HFFc6 (cell line): ENCODE results near the gene DISP3. TPM values are rescaled to one million over a fixed set of nuclear protein-coding genes. Genes with fewer than 3 reads are reported as not detected.

ENCODE experiments used
- DNase-seq: peaks from one replicate; pipeline ENCODE4 v3.0.0-alpha.2; 2018
- H3K27ac Mint-ChIP-seq: 2 replicates; pipeline ENCODE4 v1.8.0; 2020; ENCODE audit warnings: mild to moderate bottlenecking, mixed read lengths
- H3K27me3 Mint-ChIP-seq: 2 replicates; pipeline ENCODE4 v1.8.0; 2021; ENCODE audit warnings: mild to moderate bottlenecking, moderate library complexity, mixed read lengths; ENCODE audit not compliant: insufficient read depth
- H3K36me3 Mint-ChIP-seq: 2 replicates; pipeline ENCODE4 v1.8.0; 2021; ENCODE audit warnings: low read depth, mixed read lengths
- H3K4me1 Mint-ChIP-seq: 2 replicates; pipeline ENCODE4 v1.8.0; 2020; ENCODE audit warnings: low read depth, mixed read lengths
- H3K4me3 Mint-ChIP-seq: 2 replicates; pipeline ENCODE4 v1.8.0; 2020; ENCODE audit warnings: mild to moderate bottlenecking, moderate library complexity, mixed read lengths
- H3K9me3 Mint-ChIP-seq: 2 replicates; pipeline ENCODE4 v1.8.0; 2020; ENCODE audit warnings: mild to moderate bottlenecking, mixed read lengths
- CTCF ChIP-seq: fragments of 200-600 bp; sonication (generic); IDR thresholded peaks from 2 replicates; pipeline ENCODE4 v1.5.0; 2021; ENCODE audit warnings: antibody characterized with exemption, mild to moderate bottlenecking
- total RNA-seq, 6 experiments: library from RNA; stranded (reverse); fragmentation: NEBNext Ultra II Directional; extraction: Animal tissue kit (Norgen Biotek cat#: 25700); gene quantifications; 2 replicates in 1 of 6; 3 replicates in 5 of 6; pipeline ENCODE4 v1.2.3, GENCODE V29; 2021

Gene DISP3
- total RNA-seq, 6 experiments from 2014 or later: not detected

- H3K27ac Mint-ChIP-seq: no peak overlapping the region
- DNase-seq: no peak
- no peak overlapping the region for H3K4me3 Mint-ChIP-seq
- H3K36me3 Mint-ChIP-seq: no peaks in the 10 kb centered on the region
- H3K9me3 Mint-ChIP-seq: no peaks in the 10 kb centered on the region
- no peak for TF ChIP-seq CTCF
- no peaks in the 10 kb centered on the region for H3K4me1 Mint-ChIP-seq
- H3K27me3 Mint-ChIP-seq: peaks cover 16% of the 10 kb centered on the region
Observed at GRCh38 chr1:11528611-11529261, 49.8 kb downstream of the DISP3 start.

GRCh38 chr1:11529330-11529729, 50.4 kb downstream of the DISP3 start:
- peaks cover 16% of the 10 kb centered on the region for H3K27me3 Mint-ChIP-seq
- no peaks in the 10 kb centered on the region for H3K4me1 Mint-ChIP-seq
- no peaks in the 10 kb centered on the region for H3K9me3 Mint-ChIP-seq
- TF ChIP-seq CTCF: no peak
- H3K4me3 Mint-ChIP-seq: no peak overlapping the region
- H3K27ac Mint-ChIP-seq: no peak overlapping the region
- DNase-seq: no peak
- no peaks in the 10 kb centered on the region for H3K36me3 Mint-ChIP-seq

- Mint-ChIP-seq H3K4me3 (no peak overlapping the region), H3K36me3 (no peaks in the 10 kb centered on the region), H3K9me3 (no peaks in the 10 kb centered on the region), H3K27ac (no peak overlapping the region), H3K27me3 (peaks cover 16% of the 10 kb centered on the region), H3K4me1 (no peaks in the 10 kb centered on the region)
- no peak for TF ChIP-seq CTCF
- DNase-seq: no peak
Observed at GRCh38 chr1:11529763-11530730, 51.1 kb downstream of the DISP3 start.

GRCh38 chr1:11530731-11531311, 51.9 kb downstream of the DISP3 start:
- Mint-ChIP-seq H3K27ac (no peak overlapping the region), H3K9me3 (no peaks in the 10 kb centered on the region), H3K4me3 (no peak overlapping the region), H3K27me3 (peaks cover 13% of the 10 kb centered on the region), H3K36me3 (no peaks in the 10 kb centered on the region), H3K4me1 (no peaks in the 10 kb centered on the region)
- no peak for DNase-seq
- TF ChIP-seq CTCF: no peak

- no peak for DNase-seq
- H3K9me3 Mint-ChIP-seq: no peaks in the 10 kb centered on the region
- no peak for TF ChIP-seq CTCF
Observed at GRCh38 chr1:11531314-11531870, 52.4 kb downstream of the DISP3 start.

More at GRCh38 chr1:11531314-11531870, 52.4 kb downstream of the DISP3 start:
- no peak overlapping the region for H3K27ac Mint-ChIP-seq
- H3K36me3 Mint-ChIP-seq: no peaks in the 10 kb centered on the region
- peaks cover 12% of the 10 kb centered on the region for H3K27me3 Mint-ChIP-seq
- H3K4me3 Mint-ChIP-seq: no peak overlapping the region
- H3K4me1 Mint-ChIP-seq: no peaks in the 10 kb centered on the region
